DMS 273 treated with DMSO at 0.1 percent for 48 hours (cell line): Measurements from ENCODE around the gene ADAMTS20.

Experiments used
- DNase-seq: peaks from one replicate; lab custom pipeline; 2025; lab: John Stamatoyannopoulos, UW

Gene ADAMTS20

DNA sequence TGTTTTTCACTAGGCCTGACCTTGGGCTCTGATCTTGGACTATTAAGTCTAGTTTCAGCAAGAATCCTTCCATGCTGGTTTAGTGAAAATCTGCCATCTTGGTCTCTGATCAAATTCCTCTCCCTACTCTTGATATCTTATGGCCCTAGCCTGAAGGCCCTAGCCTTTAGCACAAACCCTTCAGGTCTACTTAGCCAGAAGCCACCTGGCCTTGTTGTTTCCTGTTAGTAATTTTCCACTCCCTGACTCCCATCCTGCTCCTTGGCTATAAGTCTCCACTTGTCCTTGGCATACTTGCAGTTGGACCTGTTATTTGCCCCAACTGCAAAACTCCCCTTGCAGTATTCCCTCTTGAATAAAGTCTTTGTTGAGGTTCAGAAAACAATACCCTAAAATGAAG is 241.4 kb downstream of the ADAMTS20 start:
- no peak for DNase-seq

DNA sequence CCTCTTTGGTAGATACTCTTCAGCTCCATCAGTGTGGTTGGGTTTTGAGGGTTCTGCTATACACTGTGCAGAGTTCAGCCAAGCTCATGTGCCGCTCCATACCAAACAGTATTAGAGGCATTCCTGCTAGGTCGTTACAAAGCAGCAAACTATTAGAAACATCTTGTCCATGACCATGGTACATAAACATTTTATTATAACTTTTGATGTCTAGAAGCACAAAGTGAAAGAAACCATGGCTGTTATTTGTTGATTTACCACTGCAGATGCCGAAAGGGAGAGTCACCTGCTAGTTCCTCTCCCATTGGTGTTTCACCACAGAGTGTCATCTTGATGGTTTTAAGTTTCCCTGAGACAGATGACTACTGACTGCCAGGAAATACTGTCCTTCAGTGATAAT is 242.0 kb downstream of the ADAMTS20 start:
- DNase-seq: no peak

DNA sequence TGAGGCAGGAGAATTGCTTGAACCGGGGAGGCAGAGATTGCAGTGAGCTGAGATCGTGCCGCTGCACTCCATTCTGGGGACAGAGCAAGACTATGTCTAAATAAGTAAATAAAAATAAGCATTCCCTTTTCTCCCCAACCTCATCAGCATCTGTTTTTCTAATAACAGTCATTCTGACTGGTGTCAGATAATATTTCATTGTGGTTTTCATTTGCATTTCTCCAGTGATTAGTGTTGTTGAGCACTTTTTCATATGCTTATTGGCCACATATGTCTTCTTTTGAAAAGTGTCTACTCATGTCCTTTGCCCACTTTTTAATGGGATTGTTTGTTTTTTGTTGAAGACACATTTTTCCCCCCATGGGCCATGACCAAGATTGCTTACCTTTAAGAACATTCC is 243.2 kb downstream of the ADAMTS20 start:
- no peak for DNase-seq

DNA sequence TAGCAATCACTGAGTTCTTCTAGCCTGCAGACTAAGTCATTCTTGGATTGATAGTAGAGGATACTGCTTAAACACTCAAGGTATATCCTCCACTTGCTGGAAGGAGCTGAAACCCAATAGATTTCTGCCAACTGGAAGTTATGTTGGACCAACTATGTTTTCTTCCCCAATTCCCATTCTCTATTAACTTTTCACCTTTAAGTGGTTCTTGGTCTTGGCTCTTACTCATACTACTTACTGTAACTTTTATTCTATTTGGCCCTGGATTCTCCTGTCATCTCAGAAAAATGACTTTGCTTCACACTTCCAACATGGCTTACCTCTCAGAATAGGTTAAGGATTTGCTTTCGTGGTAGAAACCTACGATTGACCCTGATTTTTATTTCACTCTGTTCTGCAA is 244.9 kb downstream of the ADAMTS20 start:
- DNase-seq: no peak

DNA sequence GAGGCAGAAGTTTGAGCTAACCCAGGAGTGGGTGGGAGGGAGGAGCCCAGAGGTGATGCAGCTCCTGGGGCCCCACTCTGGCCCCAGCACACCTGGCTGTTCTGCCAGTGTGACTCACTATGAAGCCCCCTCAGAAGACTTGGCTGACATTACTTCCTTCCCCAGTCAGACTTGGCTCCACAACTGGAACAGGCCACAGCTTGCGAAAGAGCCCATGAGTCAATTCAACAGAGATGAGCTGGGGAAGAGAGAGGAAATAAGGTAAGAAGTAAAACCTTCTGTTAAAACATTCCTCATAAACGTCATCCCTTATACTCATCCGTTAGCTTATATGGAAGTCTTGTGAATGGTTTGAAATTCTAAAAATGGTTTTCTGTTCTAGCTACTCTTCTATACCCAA is 245.9 kb downstream of the ADAMTS20 start:
- no peak for DNase-seq

DNA sequence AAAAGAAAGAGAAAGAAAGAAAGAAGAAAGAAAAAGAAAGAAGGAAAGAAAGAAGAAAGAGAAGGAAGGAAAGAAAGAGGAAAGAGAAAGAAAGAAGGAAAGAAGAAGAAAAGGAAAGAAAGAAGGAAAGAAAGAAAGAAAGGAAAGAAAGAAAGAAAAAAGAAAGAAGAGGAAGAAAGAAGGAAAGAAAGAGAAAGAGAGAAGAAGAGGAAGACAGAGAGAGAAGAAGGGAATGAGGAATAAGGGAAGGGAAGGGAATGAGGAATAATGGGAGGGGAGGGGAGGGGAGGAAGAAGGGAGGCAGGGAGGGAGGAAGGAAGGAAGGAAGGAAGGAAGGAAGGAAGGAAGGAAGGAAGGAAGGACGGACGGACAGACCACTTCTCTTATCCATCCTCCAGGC is 246.9 kb downstream of the ADAMTS20 start:
- DNase-seq: no peak
